Heart right ventricle (tissue), 16 donors: ENCODE data around the gene QKI. TPM values are rescaled to one million over a fixed set of nuclear protein-coding genes. Genes with fewer than 3 reads are reported as not detected.

Experiments
- ATAC-seq, 8 donors: fragments of 200-7000 bp; cut with Tn5 transposase; one replicate each; pipeline ENCODE4 v1.9.1; 2020; ENCODE audit warnings: mild to moderate bottlenecking in 8 of 8, moderate library complexity in 8 of 8, moderate number of reproducible peaks in 1 of 8
- DNase-seq, 2 donors: peaks; one replicate each; pipeline ENCODE4 v3.0.0-alpha.2; 2020
- H3K27ac ChIP-seq, 10 donors: fragments of 200-600 bp; sonication (generic) in 2 of 10; one replicate each; pipeline versions ENCODE4 v1.5.0 to v1.8.0; 2020 to 2022; ENCODE audit warnings: mild to moderate bottlenecking in 3 of 10
- H3K27me3 ChIP-seq, 7 donors: fragments of 200-600 bp; one replicate each; pipeline ENCODE4 v1.8.0; 2021 to 2022; ENCODE audit warnings: mild to moderate bottlenecking in 2 of 7
- H3K36me3 ChIP-seq, 9 donors: fragments of 200-600 bp; sonication (generic) in 1 of 9; one replicate each; pipeline versions ENCODE4 v1.5.0 to v1.8.0; 2020 to 2022; ENCODE audit warnings: mild to moderate bottlenecking in 2 of 9
- H3K4me1 ChIP-seq, 9 donors: fragments of 200-600 bp; sonication (generic) in 1 of 9; one replicate each; pipeline versions ENCODE4 v1.5.0 to v1.8.0; 2020 to 2022; ENCODE audit warnings: mild to moderate bottlenecking in 4 of 9
- H3K4me3 ChIP-seq, 10 donors: fragments of 200-600 bp; sonication (generic) in 2 of 10; one replicate each; pipeline versions ENCODE4 v1.5.0 to v1.8.0; 2020 to 2022; ENCODE audit warnings: mild to moderate bottlenecking in 7 of 10, moderate library complexity in 2 of 10
- H3K9me3 ChIP-seq, 11 donors: fragments of 200-600 bp in 10 of 11; sonication (generic) in 2 of 11; one replicate each; pipeline versions ENCODE4 v1.5.0 to v1.8.0; 2013 to 2022; ENCODE audit warnings: mild to moderate bottlenecking in 2 of 11, control low read depth in 1 of 11, moderate library complexity in 1 of 11
- WGBS, 2 donors: extraction: QIAGEN DNeasy Blood & Tissue Kit; methylation state at CpG; one replicate each; pipeline ENCODE4 v1.1.7; 2013; ENCODE audit warnings: inconsistent platforms in 1 of 2; 5-methylcytosine and 5-hydroxymethylcytosine counted together
- intact Hi-C, 10 donors: fragments of 100-400 bp; cut with DNase I; formaldehyde crosslinking; loops; one replicate each; pipeline versions ENCODE4 v1.11.1 to v1.14.2; 2022
- polyA plus RNA-seq, 2 donors: library from polyadenylated mRNA; stranded (reverse); fragments of 200-250 nt; gene quantifications; one replicate each; pipeline ENCODE4 v1.2.3, GENCODE V29; 2013
- total RNA-seq, 10 donors: library from RNA; stranded (reverse); fragmentation: NEBNext Ultra II Directional in 3 of 10; extraction: Animal tissue kit (Norgen Biotek cat#: 25700) in 3 of 10; gene quantifications; one replicate each; pipeline versions ENCODE4 v1.2.1 to v1.2.4, GENCODE V29; 2021 to 2023
- TF ChIP-seq, protein P1 (sequence below), 9 donors: fragments of 200-600 bp; sonication (generic) in 2 of 9; IDR thresholded peaks; one replicate each; pipeline versions ENCODE4 v1.5.0 to v1.8.0; 2021 to 2022; ENCODE audit warnings: antibody characterized with exemption in 9 of 9, mild to moderate bottlenecking in 5 of 9, moderate library complexity in 1 of 9
- donor health status: Arrhythmogenic right ventricular cardiomyopathy.
- donor health status: ischemic (EF 13 %, LVEDD 7.1; RV severe dilation, severe dysfunction).
- donor health status: healthy with polysubstance abuse.
- donor health status: DM: no; HTN: yes; CAD: no.
- donor health status: DM: no; HTN: no; CAD: no.
- donor health status: ischemic (EF 25% LVEDD 6.9; RV normal size, moderate dysfunction).
- donor health status: ischemic (EF 25% LVEDD 5.7; RV mildly dilated, moderate dysfunction).
- donor health status: healthy.
- donor health status: DM: yes; HTN: yes; CAD: no.
- donor health status: Ischemic cardiomyopathy.
- donor health status: ischemic (EF 35%, LVEDD 5.7; RV mildly dilated, moderate dysfunction).
- donor health status: nonischemic (EF 11% LVEDD 7.7; RV severe dilation, severe dysfunction).
- donor health status: DM: yes; HTN: yes; CAD: no.
- donor health status: PGD.
- donor health status: ischemic (EF 29% LVEDD 5.4; RV normal size, mild dysfunction).
- donor health status: nonischemic (EF 23%, LVEDD 6.1; RV moderate dilation, normal function).

The QKI gene
- total and polyA plus RNA-seq, 12 donors = 74.7 to 551 (median 493) TPM

GRCh38 chr6:163413345-163414116 is 987 bp upstream of the QKI start:
- Histone ChIP-seq H3K9me3 (no peaks in the 10 kb centered on the region), H3K27me3 (no peaks in the 10 kb centered on the region), H3K27ac (peak overlapping the region; percentile 95 to 100 (median 100)), H3K4me1 (peaks cover 0 to 28% (median 13%) of the 10 kb centered on the region in 9 donors), H3K4me3 (peak overlapping the region; percentile 48 to 85 (median 74)), H3K36me3 (no peaks in the 10 kb centered on the region)
- 0 to 1% methylated on average over 87 to 109 of the region's 109 CpGs for WGBS, 2 donors
- DNase-seq (peak; percentile 90 to 91), ATAC-seq (peak; percentile 87 to 96 (median 90))
- intact Hi-C loops = loop anchor here in 9 of 10 donors (2.0 to 10.0 kb wide), 14 partner anchors 56 to 1511 kb away; no protein-coding TSS in a partner anchor
- TF ChIP-seq, protein P1, sequence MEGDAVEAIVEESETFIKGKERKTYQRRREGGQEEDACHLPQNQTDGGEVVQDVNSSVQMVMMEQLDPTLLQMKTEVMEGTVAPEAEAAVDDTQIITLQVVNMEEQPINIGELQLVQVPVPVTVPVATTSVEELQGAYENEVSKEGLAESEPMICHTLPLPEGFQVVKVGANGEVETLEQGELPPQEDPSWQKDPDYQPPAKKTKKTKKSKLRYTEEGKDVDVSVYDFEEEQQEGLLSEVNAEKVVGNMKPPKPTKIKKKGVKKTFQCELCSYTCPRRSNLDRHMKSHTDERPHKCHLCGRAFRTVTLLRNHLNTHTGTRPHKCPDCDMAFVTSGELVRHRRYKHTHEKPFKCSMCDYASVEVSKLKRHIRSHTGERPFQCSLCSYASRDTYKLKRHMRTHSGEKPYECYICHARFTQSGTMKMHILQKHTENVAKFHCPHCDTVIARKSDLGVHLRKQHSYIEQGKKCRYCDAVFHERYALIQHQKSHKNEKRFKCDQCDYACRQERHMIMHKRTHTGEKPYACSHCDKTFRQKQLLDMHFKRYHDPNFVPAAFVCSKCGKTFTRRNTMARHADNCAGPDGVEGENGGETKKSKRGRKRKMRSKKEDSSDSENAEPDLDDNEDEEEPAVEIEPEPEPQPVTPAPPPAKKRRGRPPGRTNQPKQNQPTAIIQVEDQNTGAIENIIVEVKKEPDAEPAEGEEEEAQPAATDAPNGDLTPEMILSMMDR (IDR thresholded peaks at IDR 0.05) = peak in 2 of 9 donors; percentile 6 to 8

DNA sequence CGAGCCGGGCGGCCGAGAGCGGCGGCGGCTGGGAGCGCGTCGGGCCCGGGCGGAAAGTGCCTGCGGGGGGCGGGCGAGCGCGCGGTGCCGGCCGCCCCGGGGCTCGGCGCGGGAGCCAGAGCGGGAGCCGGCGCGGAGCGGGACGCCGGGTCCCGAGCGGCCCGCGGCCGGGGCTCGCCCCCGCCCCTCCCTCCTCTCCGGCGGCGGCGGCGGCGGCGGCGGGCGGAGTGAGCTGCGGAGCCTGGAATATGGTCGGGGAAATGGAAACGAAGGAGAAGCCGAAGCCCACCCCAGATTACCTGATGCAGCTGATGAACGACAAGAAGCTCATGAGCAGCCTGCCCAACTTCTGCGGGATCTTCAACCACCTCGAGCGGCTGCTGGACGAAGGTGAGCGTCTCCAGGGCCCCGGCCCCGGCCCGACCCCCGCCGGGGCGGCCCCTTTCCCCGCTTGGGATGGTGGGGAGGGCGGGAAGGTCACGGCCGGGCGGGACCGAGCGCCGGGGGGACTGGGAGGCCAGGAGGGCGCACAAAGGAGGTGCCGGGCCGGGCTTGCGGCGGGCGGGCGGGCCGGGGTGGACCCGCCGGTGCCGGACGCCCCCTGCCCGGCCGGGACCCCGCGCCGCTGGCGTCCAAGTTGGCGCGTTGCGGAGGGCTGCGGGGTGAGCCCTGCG is 565 bp downstream of the QKI start:
- peak overlapping the region; percentile 76 to 93 (median 89) for H3K4me3 ChIP-seq
- no peaks in the 10 kb centered on the region for H3K9me3 ChIP-seq
- DNase-seq (peak in 1 of 2 donors; percentile 34), ATAC-seq (no peak)
- H3K4me1 ChIP-seq = peaks cover 0 to 44% (median 19%) of the 10 kb centered on the region in 9 donors
- intact Hi-C loops = loop anchor here in 9 of 10 donors (1.0 to 10.0 kb wide), 17 partner anchors 58 to 1510 kb away; no protein-coding TSS in a partner anchor
- WGBS, 2 donors = 0 to 1% methylated on average over 47 to 87 of the region's 94 CpGs
- no peaks in the 10 kb centered on the region for H3K27me3 ChIP-seq
- peak overlapping the region; percentile 98 to 100 (median 99) for H3K27ac ChIP-seq
- TF ChIP-seq, protein P1 (IDR thresholded peaks at IDR 0.05) = no peak
- H3K36me3 ChIP-seq = no peaks in the 10 kb centered on the region

DNA sequence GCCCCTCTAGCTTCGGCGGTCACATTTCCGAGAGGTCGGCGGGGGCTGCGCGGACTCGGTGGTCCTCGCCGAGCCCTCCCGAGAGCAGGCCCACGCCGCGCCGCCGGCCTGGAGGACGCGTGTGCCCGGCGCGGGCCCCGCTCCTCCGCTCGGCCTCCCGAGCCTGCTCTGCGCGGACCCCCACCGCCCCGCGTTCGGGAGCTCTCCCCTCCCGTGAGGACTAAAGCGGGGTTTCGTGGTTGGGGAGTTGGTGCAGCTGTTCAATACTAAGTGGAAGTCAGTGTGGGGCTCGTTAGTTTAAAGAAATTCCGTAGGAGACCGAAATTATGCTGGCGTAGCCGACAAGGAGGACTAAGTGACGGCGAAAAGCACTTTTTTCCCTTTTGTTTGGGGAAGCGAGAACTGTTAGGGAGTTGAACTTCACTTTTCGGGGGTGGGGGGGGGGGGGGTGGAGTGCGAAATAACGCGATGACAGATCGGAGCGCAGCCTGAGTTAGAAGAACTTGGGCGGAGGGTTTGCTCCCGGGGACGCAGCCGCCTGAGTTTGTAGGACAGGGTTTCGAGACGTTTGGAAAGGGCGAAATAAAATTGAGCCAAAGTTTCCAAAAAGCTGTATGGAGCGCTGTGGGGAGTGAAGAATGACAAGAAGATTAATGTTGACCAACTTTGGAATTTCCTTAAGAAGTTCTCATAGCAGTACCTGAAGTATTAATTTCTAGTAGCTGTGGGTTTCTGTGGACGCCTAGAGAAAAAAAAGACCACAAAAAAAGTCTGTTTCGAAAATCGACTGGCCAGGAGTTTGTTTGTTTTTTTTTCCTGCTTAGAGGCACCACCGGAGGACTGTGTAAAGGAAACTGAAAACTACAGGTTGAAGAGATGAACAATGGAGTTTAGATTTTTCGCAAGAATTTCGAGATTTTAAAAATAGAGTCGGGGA is 1.4 kb downstream of the QKI start:
- peaks cover 0 to 52% (median 27%) of the 10 kb centered on the region in 9 donors for H3K4me1 ChIP-seq
- TF ChIP-seq, protein P1 (IDR thresholded peaks at IDR 0.05) = no peak
- H3K27ac ChIP-seq = peak overlapping the region; percentile 98 to 100 (median 99)
- DNase-seq = peak; percentile 51 to 61
- no peaks in the 10 kb centered on the region for H3K27me3 ChIP-seq
- no peaks in the 10 kb centered on the region for H3K9me3 ChIP-seq
- intact Hi-C loops = loop anchor here in 9 of 10 donors (1.0 to 10.0 kb wide), 17 partner anchors 79 to 1509 kb away; no protein-coding TSS in a partner anchor
- peak overlapping the region; percentile 76 to 93 (median 89) for H3K4me3 ChIP-seq
- 0% methylated on average over 60 to 63 of the region's 63 CpGs for WGBS, 2 donors
- no peaks in the 10 kb centered on the region for H3K36me3 ChIP-seq
- peak in 4 of 8 donors; percentile 22 to 36 (median 28) for ATAC-seq
